Lung (tissue), 12 donors: ENCODE results near the gene DNAJC5G. TPM values are rescaled to one million over a fixed set of nuclear protein-coding genes. Genes with fewer than 3 reads are reported as not detected.

Experiments
- ATAC-seq: fragments of 200-7000 bp; cut with Tn5 transposase; one replicate; pipeline ENCODE4 v1.9.1; 2020; ENCODE audit warnings: moderate number of reproducible peaks; ENCODE audit not compliant: insufficient read depth, low FRiP score
- DNase-seq, 3 donors: peaks; one replicate each; pipeline ENCODE4 v3.0.0-alpha.2; 2013 to 2017
- H3K27ac ChIP-seq, 2 donors: one replicate each; pipeline ENCODE4 v1.5.1; 2013; ENCODE audit warnings: mild to moderate bottlenecking in 2 of 2, moderate library complexity in 2 of 2, control low read depth in 1 of 2, inconsistent platforms in 1 of 2, low read depth in 1 of 2, low read length in 1 of 2
- H3K27me3 ChIP-seq, 3 donors: one replicate each; pipeline ENCODE4 v1.5.1; 2013; ENCODE audit warnings: low read length in 2 of 3; ENCODE audit not compliant: control insufficient read depth in 3 of 3, insufficient read depth in 3 of 3
- H3K36me3 ChIP-seq, 4 donors: one replicate each; pipeline ENCODE4 v1.5.1; 2013; ENCODE audit warnings: low read length in 4 of 4, mild to moderate bottlenecking in 1 of 4, moderate library complexity in 1 of 4; ENCODE audit not compliant: control insufficient read depth in 4 of 4, insufficient read depth in 4 of 4
- H3K4me1 ChIP-seq, 5 donors: one replicate each; pipeline ENCODE4 v1.5.1; 2013; ENCODE audit warnings: low read length in 5 of 5, mild to moderate bottlenecking in 2 of 5, moderate library complexity in 1 of 5; ENCODE audit not compliant: control insufficient read depth in 5 of 5, insufficient read depth in 5 of 5
- H3K4me3 ChIP-seq: one replicate; pipeline ENCODE4 v1.5.1; 2013; ENCODE audit warnings: mild to moderate bottlenecking, control low read depth, moderate library complexity
- H3K9ac ChIP-seq, 2 donors: one replicate each; pipeline ENCODE4 v1.5.1; 2013; ENCODE audit warnings: low read length in 2 of 2, control low read depth in 1 of 2; ENCODE audit not compliant: insufficient read depth in 1 of 2
- H3K9me3 ChIP-seq, 4 donors: one replicate each; pipeline ENCODE4 v1.5.1; 2013; ENCODE audit warnings: low read length in 3 of 4, mild to moderate bottlenecking in 1 of 4, moderate library complexity in 1 of 4; ENCODE audit not compliant: control insufficient read depth in 4 of 4, insufficient read depth in 3 of 4
- WGBS, 2 donors: extraction: QIAGEN DNeasy Blood & Tissue Kit; methylation state at CpG; one replicate each; pipeline ENCODE4 v1.1.7; 2013; 5-methylcytosine and 5-hydroxymethylcytosine counted together
- polyA plus RNA-seq, 2 donors: library from polyadenylated mRNA; stranded (reverse); fragments of 200-250 nt; gene quantifications; one replicate each; pipeline ENCODE4 v1.2.1, GENCODE V29; 2013
- total RNA-seq, 2 donors: library from RNA; depleted of rRNA in 1 of 2; stranded (reverse); fragments of >200 nt in 1 of 2; gene quantifications; one replicate each; pipeline ENCODE4 v1.2.1, GENCODE V29; 2014 to 2021
- TF ChIP-seq, protein P1 (sequence below): IDR thresholded peaks from 2 replicates; pipeline ENCODE4 v1.5.1; 2012; ENCODE audit warnings: mild to moderate bottlenecking; ENCODE audit errors: control extremely low read depth, extremely low read depth
- donor health status: control.
- donor health status: control.
- donor health status: Bipolar disorder and iron deficiency.
- donor health status: healthy.
- donor health status: DM: yes; HTN: yes; CAD: no.

Gene DNAJC5G
- total and polyA plus RNA-seq, 4 donors: not detected

DNA sequence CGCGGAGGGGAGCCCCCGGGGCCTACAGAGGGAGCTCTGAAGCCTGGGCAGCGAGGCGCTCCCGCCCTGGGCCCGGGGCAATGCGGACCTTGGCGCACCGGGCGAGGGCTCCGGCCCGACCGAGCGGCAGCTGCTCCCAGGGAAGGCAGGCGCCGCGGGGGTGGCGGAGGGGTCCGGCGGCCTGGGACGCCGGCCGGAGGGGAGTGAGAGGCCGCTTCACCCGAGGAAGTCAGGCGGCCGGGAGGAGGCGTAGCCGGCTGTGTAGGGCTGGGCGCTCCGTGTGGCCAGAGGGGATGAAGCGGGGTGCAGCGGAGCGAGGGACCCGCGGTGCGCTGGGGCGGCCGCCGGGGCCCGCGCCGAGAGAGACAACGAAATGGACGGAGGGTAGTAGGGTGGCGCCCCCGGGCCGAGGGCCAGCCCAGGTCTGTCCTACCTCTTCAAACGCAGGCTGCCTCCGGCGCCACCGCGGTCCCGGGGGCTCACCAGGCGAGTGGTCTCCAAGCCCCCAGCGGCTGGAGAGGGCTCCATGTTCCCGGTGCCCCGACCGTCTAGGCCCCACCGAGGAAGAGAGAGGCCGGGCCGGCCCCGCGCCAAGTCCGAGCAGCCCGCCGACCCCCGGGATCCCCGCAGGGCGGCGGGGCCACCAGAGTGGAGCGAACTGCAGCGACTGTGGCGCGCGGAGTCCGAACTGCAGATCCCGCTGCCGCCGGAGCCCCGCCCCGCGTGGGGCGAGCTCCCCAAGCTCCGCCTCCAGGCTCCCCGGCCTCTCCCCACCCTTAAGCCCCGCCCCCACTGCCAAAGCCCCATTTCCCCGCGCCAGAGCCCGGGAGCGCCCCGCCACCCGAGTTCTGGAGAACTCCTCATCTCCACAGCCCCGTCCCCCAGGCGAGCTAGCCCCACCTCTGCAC lies 12.6 kb upstream of the DNAJC5G start, which contains the start of gene SLC30A3:
Gene SLC30A3 (minus strand): TSS at position 669 of the 908 bp plus-strand sequence. CDS start 141 bp downstream, at position 528.
- WGBS, 2 donors: 1% methylated on average over 63 to 96 of the region's 96 CpGs
- TF ChIP-seq, protein P1, sequence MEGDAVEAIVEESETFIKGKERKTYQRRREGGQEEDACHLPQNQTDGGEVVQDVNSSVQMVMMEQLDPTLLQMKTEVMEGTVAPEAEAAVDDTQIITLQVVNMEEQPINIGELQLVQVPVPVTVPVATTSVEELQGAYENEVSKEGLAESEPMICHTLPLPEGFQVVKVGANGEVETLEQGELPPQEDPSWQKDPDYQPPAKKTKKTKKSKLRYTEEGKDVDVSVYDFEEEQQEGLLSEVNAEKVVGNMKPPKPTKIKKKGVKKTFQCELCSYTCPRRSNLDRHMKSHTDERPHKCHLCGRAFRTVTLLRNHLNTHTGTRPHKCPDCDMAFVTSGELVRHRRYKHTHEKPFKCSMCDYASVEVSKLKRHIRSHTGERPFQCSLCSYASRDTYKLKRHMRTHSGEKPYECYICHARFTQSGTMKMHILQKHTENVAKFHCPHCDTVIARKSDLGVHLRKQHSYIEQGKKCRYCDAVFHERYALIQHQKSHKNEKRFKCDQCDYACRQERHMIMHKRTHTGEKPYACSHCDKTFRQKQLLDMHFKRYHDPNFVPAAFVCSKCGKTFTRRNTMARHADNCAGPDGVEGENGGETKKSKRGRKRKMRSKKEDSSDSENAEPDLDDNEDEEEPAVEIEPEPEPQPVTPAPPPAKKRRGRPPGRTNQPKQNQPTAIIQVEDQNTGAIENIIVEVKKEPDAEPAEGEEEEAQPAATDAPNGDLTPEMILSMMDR: no peak

GRCh38 chr2:27263287-27264252 lies 11.7 kb upstream of the DNAJC5G start:
- H3K36me3 ChIP-seq: no peaks in the 10 kb centered on the region
- H3K4me3 ChIP-seq: no peak overlapping the region
- H3K9ac ChIP-seq: no peak overlapping the region
- TF ChIP-seq, protein P1: no peak
- DNase-seq (no peak), ATAC-seq (no peak)
- peaks cover 0 to 2% (median 0%) of the 10 kb centered on the region in 4 donors for H3K9me3 ChIP-seq
- WGBS, 2 donors: 3% methylated on average over 46 of the region's 46 CpGs
- peaks cover 0 to 19% (median 4%) of the 10 kb centered on the region in 5 donors for H3K4me1 ChIP-seq
- H3K27me3 ChIP-seq: peaks cover 0 to 68% (median 56%) of the 10 kb centered on the region in 3 donors
- H3K27ac ChIP-seq: no peak overlapping the region

More for the DNA sequence above, 12.6 kb upstream of the DNAJC5G start, which contains the start of gene SLC30A3:
- peaks cover 0 to 2% (median 0%) of the 10 kb centered on the region in 4 donors for H3K9me3 ChIP-seq
- peak; percentile 42 to 62 (median 58) for DNase-seq
- peaks cover 0 to 67% (median 54%) of the 10 kb centered on the region in 3 donors for H3K27me3 ChIP-seq
- peak within 1 kb of the TSS; percentile 11 for H3K4me3 ChIP-seq
- H3K4me1 ChIP-seq: peaks cover 0 to 19% (median 4%) of the 10 kb centered on the region in 5 donors
- H3K27ac ChIP-seq: no peak within 1 kb of the TSS
- no peaks in the 10 kb centered on the region for H3K36me3 ChIP-seq
- H3K9ac ChIP-seq: no peak within 1 kb of the TSS
- peak; percentile 59 for ATAC-seq

- H3K4me3 ChIP-seq: no peak overlapping the region
- H3K27me3 ChIP-seq: peaks cover 0 to 68% (median 56%) of the 10 kb centered on the region in 3 donors
- peaks cover 0 to 19% (median 4%) of the 10 kb centered on the region in 5 donors for H3K4me1 ChIP-seq
- TF ChIP-seq, protein P1: no peak
- ATAC-seq: no peak
- H3K36me3 ChIP-seq: no peaks in the 10 kb centered on the region
- peaks cover 0 to 2% (median 0%) of the 10 kb centered on the region in 4 donors for H3K9me3 ChIP-seq
- H3K27ac ChIP-seq: peak overlapping the region in 1 of 2 donors; percentile 21
- 0 to 2% methylated on average over 33 to 38 of the region's 38 CpGs for WGBS, 2 donors
- DNase-seq: no peak
- no peak overlapping the region for H3K9ac ChIP-seq
Measured at GRCh38 chr2:27264253-27264752, 10.9 kb upstream of the DNAJC5G start.
